Ovary (tissue), 3 donors: ENCODE data around the gene OR2H1.

Experiments used
- CTCF ChIP-seq, 3 donors: fragments of 450-650 bp in 2 of 3; fragments of 200-600 bp in 1 of 3; IDR thresholded peaks; one replicate each; pipeline versions ENCODE4 v1.5.1 to v1.8.0; 2016 to 2022; ENCODE audit warnings: antibody characterized with exemption in 3 of 3, mild to moderate bottlenecking in 1 of 3
- EP300 ChIP-seq: sonication (generic); formaldehyde crosslinking; IDR thresholded peaks from one replicate; pipeline ENCODE4 v1.6.1; 2017; ENCODE audit warnings: antibody characterized with exemption
- donor health status: DM: no; HTN: no; CAD: no.

- TF ChIP-seq CTCF (IDR thresholded peaks at IDR 0.05): no peak
- TF ChIP-seq EP300: no peak
These were observed 5.3 kb upstream of the OR2H1 start for GRCh38 chr6:29451471-29452193.
